Mesendoderm (in vitro differentiated cells): ENCODE results near the gene ABHD17A.
A peak's percentile ranks its signal among the peaks of the same experiment; 100 is the strongest.

Experiments used
- DNase-seq: peaks from one replicate; pipeline ENCODE4 v3.0.0; 2013
- H2AK5ac ChIP-seq: 2 replicates; pipeline ENCODE4 v1.6.1; 2013; ENCODE audit warnings: low read length, inconsistent platforms
- H2BK120ac ChIP-seq: 2 replicates; pipeline ENCODE4 v1.6.1; 2013; ENCODE audit warnings: low read depth, mild to moderate bottlenecking, low read length, moderate library complexity, mixed read lengths
- H2BK15ac ChIP-seq: replicated peaks from 2 replicates; pipeline ENCODE4 v1.6.1; 2013; ENCODE audit warnings: low read depth, mild to moderate bottlenecking, moderate library complexity
- H2BK5ac ChIP-seq: 2 replicates; pipeline ENCODE4 v1.6.1; 2013; ENCODE audit warnings: low read length, inconsistent platforms
- H3K18ac ChIP-seq: 2 replicates; pipeline ENCODE4 v1.6.1; 2013; ENCODE audit warnings: mild to moderate bottlenecking, low read length, mixed read lengths
- H3K23ac ChIP-seq: one replicate; pipeline ENCODE4 v1.6.1; 2013; ENCODE audit warnings: low read length
- H3K27ac ChIP-seq: 2 replicates; pipeline ENCODE4 v1.5.1; 2013; ENCODE audit warnings: low read depth, mild to moderate bottlenecking, inconsistent platforms, low read length, moderate library complexity
- H3K27me3 ChIP-seq: 2 replicates; pipeline ENCODE4 v1.6.1; 2013; ENCODE audit warnings: low read length, control low read depth, mild to moderate bottlenecking, inconsistent platforms; ENCODE audit not compliant: insufficient read depth, poor library complexity
- H3K36me3 ChIP-seq: 2 replicates; pipeline ENCODE4 v1.6.1; 2013; ENCODE audit warnings: low read length, inconsistent platforms; ENCODE audit not compliant: control insufficient read depth, insufficient read depth
- H3K4ac ChIP-seq: one replicate; pipeline ENCODE4 v1.6.1; 2013; ENCODE audit warnings: low read depth, mild to moderate bottlenecking, low read length, moderate library complexity
- H3K4me1 ChIP-seq: 2 replicates; pipeline ENCODE4 v1.6.1; 2013; ENCODE audit warnings: low read depth, low read length, inconsistent platforms; ENCODE audit not compliant: control insufficient read depth
- H3K4me2 ChIP-seq: 2 replicates; pipeline ENCODE4 v1.6.1; 2013; ENCODE audit warnings: low read length
- H3K4me3 ChIP-seq: 2 replicates; pipeline ENCODE4 v1.5.1; 2013; ENCODE audit warnings: mild to moderate bottlenecking, low read length
- H3K56ac ChIP-seq: one replicate; pipeline ENCODE4 v1.6.1; 2013; ENCODE audit warnings: low read length
- H3K79me1 ChIP-seq: 2 replicates; pipeline ENCODE4 v1.6.1; 2013; ENCODE audit warnings: low read length, inconsistent platforms
- H3K79me2 ChIP-seq: 2 replicates; pipeline ENCODE4 v1.6.1; 2013; ENCODE audit warnings: mild to moderate bottlenecking, low read length; ENCODE audit not compliant: control insufficient read depth, insufficient read depth
- H3K9ac ChIP-seq: 2 replicates; pipeline ENCODE4 v1.6.1; 2013; ENCODE audit warnings: low read length, inconsistent platforms
- H4K5ac ChIP-seq: one replicate; pipeline ENCODE4 v1.6.1; 2013; ENCODE audit warnings: low read length
- H4K8ac ChIP-seq: one replicate; pipeline ENCODE4 v1.6.1; 2013; ENCODE audit warnings: low read depth, mild to moderate bottlenecking, control low read depth, low read length, moderate library complexity
- WGBS: extraction: QIAGEN DNeasy Blood & Tissue Kit; methylation state at CpG from one replicate; pipeline ENCODE4 v1.1.7; 2013; ENCODE audit warnings: low lambda C conversion rate, missing lambda C conversion rate; ENCODE audit not compliant: insufficient coverage; ENCODE audit errors: extremely low coverage; 5-methylcytosine and 5-hydroxymethylcytosine counted together

The ABHD17A gene

GRCh38 chr19:1851654-1852580, 33.4 kb downstream of the ABHD17A start:
- Histone ChIP-seq H3K4me2 (no peak overlapping the region), H3K36me3 (no peaks in the 10 kb centered on the region), H3K79me1 (peaks cover 13% of the 10 kb centered on the region), H3K23ac (no peak overlapping the region), H3K18ac (no peak overlapping the region), H3K9ac (no peak overlapping the region), H2BK15ac (no peak overlapping the region), H3K4me3 (no peak overlapping the region), H3K4ac (no peak overlapping the region), H2BK5ac (no peak overlapping the region), H2AK5ac (no peak overlapping the region), H3K56ac (no peak overlapping the region), H2BK120ac (no peak overlapping the region), H3K27ac (no peak overlapping the region), H4K5ac (no peak overlapping the region), H4K8ac (no peak overlapping the region), H3K4me1 (peaks cover 10% of the 10 kb centered on the region), H3K79me2 (peaks cover 25% of the 10 kb centered on the region), H3K27me3 (no peaks in the 10 kb centered on the region)
- no CpG with 5 or more reads among the region's 66 CpGs for WGBS
- DNase-seq = no peak

DNA sequence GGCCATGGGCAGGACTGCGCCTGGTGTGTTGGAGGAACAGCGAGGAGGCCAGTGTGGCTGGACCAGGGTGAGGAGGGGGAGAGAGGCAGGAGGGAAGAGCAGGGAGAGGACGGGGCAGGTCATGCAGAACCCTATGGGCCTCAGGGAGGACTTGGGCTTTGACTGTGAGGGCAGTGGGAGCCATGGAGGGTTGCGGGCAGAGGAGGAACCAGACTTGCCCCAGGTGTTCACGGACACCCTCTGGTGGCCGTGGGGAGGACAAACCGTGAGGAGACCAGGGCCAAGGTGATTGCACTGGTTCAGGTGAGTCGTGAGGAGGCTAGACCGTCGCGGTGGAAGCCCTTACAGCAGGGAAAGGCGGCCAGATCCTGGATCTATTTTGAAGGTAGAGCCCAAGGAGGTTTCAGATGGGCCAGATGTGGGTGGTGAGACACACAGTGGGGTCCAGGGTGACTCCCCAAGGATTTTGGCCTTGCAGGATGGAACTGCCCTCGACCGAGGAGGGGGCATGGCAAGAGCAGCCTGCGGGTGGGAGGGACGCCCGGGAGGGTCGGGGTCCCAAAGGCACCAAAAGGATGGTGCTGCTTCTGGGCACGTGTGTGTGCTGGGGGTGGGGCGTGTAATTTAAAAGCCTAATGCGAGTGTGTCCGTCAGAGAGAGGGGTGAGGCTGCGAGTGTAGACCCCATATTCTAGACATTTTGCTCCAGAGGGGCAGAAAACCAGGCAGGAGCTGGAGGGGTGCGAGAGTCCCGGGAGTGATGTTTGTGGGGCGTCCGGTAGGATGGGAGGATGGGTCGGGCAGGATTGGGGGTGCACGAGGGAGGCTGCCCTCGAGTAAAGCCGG, 34.3 kb downstream of the ABHD17A start:
- Histone ChIP-seq H2AK5ac (no peak overlapping the region), H3K27ac (no peak overlapping the region), H4K5ac (no peak overlapping the region), H3K4ac (no peak overlapping the region), H3K23ac (no peak overlapping the region), H3K18ac (no peak overlapping the region), H3K56ac (no peak overlapping the region), H3K27me3 (no peaks in the 10 kb centered on the region), H3K79me2 (peaks cover 27% of the 10 kb centered on the region), H4K8ac (no peak overlapping the region), H3K9ac (no peak overlapping the region), H3K36me3 (no peaks in the 10 kb centered on the region), H3K4me1 (peaks cover 6% of the 10 kb centered on the region), H3K79me1 (peaks cover 17% of the 10 kb centered on the region), H2BK15ac (no peak overlapping the region), H3K4me2 (no peak overlapping the region), H2BK120ac (no peak overlapping the region), H2BK5ac (no peak overlapping the region), H3K4me3 (no peak overlapping the region)
- WGBS = no CpG with 5 or more reads among the region's 31 CpGs
- peak; percentile 44 for DNase-seq

DNA sequence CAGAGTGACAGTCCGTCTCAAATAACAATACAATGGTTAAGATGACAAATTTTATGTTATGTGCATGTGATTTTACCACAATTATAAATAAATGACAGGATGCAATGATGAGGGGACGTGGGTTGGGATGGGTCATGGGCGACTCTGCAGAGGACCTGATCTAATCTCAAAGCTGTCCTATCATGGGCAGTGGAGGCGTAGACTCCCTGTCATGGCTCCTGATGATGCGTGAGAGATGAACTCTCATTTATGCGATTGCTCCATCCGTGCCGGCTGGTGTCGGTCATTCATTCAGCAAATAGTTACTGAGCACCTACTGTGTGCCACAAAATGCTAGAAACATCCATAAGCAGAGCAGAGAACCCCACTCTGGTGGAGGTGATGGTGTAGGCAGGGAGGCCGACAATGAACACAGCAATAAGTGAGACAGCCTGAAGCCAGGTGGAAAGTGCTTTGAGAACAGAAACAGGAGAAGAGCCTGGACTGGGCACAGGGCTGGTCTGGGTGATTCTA, 35.4 kb downstream of the ABHD17A start:
- Histone ChIP-seq H3K23ac (no peak overlapping the region), H3K27ac (no peak overlapping the region), H2BK5ac (no peak overlapping the region), H3K56ac (no peak overlapping the region), H2AK5ac (no peak overlapping the region), H3K4me3 (no peak overlapping the region), H3K9ac (no peak overlapping the region), H3K4me1 (peaks cover 4% of the 10 kb centered on the region), H3K79me2 (peaks cover 35% of the 10 kb centered on the region), H4K8ac (no peak overlapping the region), H3K36me3 (no peaks in the 10 kb centered on the region), H3K18ac (no peak overlapping the region), H3K4me2 (no peak overlapping the region), H2BK15ac (no peak overlapping the region), H3K4ac (no peak overlapping the region), H2BK120ac (no peak overlapping the region), H4K5ac (no peak overlapping the region), H3K79me1 (peaks cover 17% of the 10 kb centered on the region), H3K27me3 (no peaks in the 10 kb centered on the region)
- no peak for DNase-seq
- WGBS = no CpG with 5 or more reads among the region's 10 CpGs

- WGBS = no CpG with 5 or more reads among the region's 5 CpGs
- H2BK120ac ChIP-seq = no peak overlapping the region
- H3K79me1 ChIP-seq = peaks cover 23% of the 10 kb centered on the region
- no peak overlapping the region for H3K27ac ChIP-seq
- no peak overlapping the region for H3K4me3 ChIP-seq
- no peak overlapping the region for H3K9ac ChIP-seq
- peaks cover 39% of the 10 kb centered on the region for H3K79me2 ChIP-seq
- no peak overlapping the region for H4K8ac ChIP-seq
- H2BK5ac ChIP-seq = no peak overlapping the region
- no peak overlapping the region for H3K18ac ChIP-seq
- no peaks in the 10 kb centered on the region for H3K27me3 ChIP-seq
- H2BK15ac ChIP-seq = no peak overlapping the region
- H3K4ac ChIP-seq = no peak overlapping the region
- no peak overlapping the region for H2AK5ac ChIP-seq
- H3K36me3 ChIP-seq = no peaks in the 10 kb centered on the region
- no peak overlapping the region for H4K5ac ChIP-seq
- no peak overlapping the region for H3K23ac ChIP-seq
- peaks cover 4% of the 10 kb centered on the region for H3K4me1 ChIP-seq
- DNase-seq = no peak
- H3K56ac ChIP-seq = no peak overlapping the region
- no peak overlapping the region for H3K4me2 ChIP-seq
Measured at GRCh38 chr19:1849132-1849474, 36.2 kb downstream of the ABHD17A start.

DNA sequence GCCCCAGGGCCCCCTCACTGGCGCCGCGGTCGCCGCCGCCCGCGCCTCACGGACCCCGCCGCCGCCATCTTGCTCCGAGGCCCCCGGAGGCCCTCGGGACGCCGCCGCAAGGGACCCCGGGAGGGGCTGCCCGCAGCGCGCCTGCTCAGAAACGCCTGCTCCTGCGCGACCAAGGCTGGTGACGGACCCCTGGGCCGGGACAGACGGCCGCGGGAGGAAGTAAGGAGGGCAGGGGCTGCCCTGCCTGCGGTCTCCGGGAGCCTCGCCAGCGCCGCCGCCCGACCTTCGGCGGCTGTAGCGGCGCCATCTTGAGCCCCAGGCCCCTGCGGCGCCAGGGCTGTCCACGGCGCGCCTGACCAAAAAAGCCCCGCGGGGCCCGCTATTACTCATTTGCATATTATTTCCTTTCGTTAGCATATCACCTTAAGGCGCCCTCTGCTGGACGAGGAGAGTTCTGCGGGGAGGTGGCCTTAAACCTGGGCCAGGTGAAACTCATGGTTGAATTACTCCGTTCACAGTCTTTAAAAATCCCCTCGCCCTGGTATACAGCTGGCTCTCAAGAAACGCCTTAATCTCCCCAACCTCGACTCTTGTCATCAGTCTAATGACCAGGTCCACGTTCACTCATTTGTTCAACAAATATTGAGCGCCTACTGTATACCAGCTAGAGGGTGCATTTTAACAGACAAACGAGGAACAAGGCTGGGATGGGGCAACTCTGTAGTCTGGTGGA, 36.7 kb downstream of the ABHD17A start, which contains the start of gene REXO1:
TSS of gene REXO1 (minus strand) at position 85 of the 733 bp plus-strand sequence. CDS start 125 bp downstream, outside the sequence.
- Histone ChIP-seq H3K4me3 (peak within 1 kb of the TSS; percentile 97), H3K4me2 (peak within 1 kb of the TSS; percentile 54), H3K23ac (no peak within 1 kb of the TSS), H3K56ac (peak within 1 kb of the TSS; percentile 98), H3K79me1 (peaks cover 25% of the 10 kb centered on the region), H2BK15ac (no peak within 1 kb of the TSS), H3K9ac (peak within 1 kb of the TSS; percentile 93), H4K5ac (no peak within 1 kb of the TSS), H2BK120ac (no peak within 1 kb of the TSS), H3K27me3 (no peaks in the 10 kb centered on the region), H3K4ac (peak within 1 kb of the TSS; percentile 91), H3K79me2 (peaks cover 45% of the 10 kb centered on the region), H3K27ac (peak within 1 kb of the TSS; percentile 98), H3K36me3 (no peaks in the 10 kb centered on the region), H2BK5ac (peak within 1 kb of the TSS; percentile 97), H3K18ac (peak within 1 kb of the TSS; percentile 88), H2AK5ac (no peak within 1 kb of the TSS), H4K8ac (no peak within 1 kb of the TSS), H3K4me1 (peaks cover 4% of the 10 kb centered on the region)
- WGBS = no CpG with 5 or more reads among the region's 60 CpGs
- DNase-seq = peak; percentile 97
